Stimulated activated CD8-positive, alpha-beta memory T cell treated with anti-CD3 and anti-CD28 coated beads, Interleukin-12 subunit alpha, Interleukin-12 subunit beta, amount 100 ng/mL, for 24 hours (primary cell): ENCODE data around the gene MEAK7.

ENCODE experiments used
- DNase-seq: peaks from one replicate; pipeline ENCODE4 v3.0.0-alpha.2; 2020; ENCODE audit errors: extremely low read depth

The MEAK7 gene

DNA sequence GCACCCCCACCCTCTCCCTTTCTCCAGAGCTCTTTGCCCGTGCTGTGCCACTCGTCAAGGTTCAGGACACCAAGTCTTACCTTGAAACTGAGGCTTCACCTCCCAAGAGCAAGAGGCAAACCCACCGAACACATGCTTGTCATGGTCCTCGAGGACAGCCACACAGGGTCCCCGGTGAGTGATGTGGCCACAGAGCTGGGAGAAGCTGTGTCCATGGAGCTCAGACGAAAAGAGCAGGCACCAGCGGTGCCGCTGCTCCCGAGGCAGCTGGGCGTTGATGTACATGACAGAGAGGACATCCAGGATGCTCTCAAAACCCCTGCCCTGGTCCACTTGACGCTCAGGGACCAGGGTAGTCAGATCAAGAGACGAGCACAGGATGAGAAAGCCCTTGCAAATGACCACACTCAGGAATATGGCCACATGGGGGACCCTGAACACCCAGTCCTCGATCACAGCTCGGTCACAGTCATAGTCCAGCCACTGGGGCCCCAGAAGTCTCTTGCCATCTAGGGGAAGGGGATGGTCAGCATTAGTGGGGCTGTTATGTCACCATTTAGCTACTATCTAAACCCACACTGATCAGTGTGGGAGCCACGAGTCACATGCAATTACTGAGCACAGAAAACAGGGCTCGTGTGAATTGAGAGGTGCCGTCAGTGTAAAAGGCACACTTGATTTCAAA is 17.8 kb downstream of the MEAK7 start:
- no peak for DNase-seq

DNA sequence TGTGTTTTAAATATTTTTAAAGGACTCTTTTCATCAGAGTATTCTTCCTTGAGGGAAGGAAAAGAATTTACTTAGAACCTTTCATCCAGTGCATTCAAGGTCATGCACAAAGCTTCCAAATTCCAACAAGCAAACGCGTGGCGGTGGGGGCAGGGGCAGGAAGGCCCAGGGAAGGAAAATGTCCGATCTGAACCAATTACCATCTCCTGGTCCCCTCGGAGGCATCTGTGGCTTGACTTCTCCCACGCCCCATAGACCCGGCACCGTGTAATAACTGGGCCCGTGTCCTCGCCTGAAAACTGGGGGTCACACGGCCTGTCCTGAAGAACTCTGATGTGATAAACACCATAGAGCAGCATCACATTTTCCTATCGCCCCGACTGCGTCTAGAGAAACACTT is 18.3 kb downstream of the MEAK7 start:
- no peak for DNase-seq

DNA sequence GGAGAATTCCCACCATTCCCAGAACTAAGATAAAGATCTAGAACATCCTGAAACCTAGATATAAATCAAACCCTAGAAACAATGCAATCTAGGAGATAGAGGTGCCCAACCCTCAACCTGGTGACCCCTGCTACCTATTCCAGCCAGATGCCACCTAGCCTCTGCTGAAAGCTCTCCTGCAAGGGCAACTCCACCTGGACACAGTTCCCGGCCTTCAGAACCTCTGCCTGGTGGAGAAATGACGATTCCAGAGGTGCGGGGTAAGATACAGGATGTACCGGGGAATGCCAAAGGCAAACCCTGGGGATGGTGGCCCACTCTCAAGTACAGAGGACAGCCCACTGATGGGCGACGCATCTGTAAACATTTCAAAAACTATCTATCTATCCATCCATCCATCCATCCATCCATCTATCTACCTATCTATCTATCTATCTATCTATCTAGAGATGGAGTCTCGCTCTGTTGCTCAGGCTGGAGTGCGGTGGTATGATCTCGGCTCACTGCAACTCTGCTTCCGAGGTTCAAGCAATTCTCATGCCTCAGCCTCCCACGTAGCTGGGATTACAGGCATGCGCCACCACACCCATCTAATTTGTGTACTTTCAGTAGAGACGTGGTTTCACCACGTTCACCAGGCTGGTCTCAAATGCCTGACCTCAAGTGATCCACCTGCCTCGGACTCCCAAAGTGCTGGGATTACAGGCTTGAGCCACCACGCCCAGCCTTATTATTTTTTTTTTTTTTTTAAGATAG is 19.0 kb downstream of the MEAK7 start:
- DNase-seq, result no peak

DNA sequence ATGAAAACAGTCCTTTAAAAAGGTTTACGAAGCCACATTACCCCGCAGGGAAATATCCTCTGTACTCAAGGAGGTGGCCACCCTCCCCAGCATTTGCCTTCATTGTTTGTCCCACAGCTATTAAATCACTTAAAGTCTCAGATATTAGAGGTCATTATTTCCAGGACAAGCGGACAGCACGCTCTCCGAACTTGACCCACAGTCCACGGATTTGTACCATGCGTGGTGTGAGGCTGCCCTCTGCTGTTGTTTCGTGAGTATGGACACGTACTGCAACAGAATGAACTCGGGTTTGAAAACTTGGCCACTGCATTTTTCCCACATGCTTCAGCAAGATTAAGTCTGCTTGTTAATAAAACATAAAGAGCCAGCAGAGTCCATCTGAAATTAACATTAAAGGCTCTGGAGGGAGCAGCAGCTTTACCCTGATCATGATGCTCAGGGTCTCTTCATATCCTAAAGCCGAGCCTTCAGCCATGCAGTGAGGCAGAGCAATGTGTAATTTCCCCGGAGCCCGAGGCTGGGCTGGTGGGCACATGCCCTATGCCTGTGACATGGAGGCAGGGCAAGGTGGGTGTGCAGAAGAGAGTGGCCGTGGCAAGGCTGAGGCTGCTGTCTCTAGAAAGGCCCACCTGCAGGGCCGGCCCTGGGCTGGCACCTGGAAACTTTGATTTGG is 19.7 kb downstream of the MEAK7 start:
- no peak for DNase-seq

DNA sequence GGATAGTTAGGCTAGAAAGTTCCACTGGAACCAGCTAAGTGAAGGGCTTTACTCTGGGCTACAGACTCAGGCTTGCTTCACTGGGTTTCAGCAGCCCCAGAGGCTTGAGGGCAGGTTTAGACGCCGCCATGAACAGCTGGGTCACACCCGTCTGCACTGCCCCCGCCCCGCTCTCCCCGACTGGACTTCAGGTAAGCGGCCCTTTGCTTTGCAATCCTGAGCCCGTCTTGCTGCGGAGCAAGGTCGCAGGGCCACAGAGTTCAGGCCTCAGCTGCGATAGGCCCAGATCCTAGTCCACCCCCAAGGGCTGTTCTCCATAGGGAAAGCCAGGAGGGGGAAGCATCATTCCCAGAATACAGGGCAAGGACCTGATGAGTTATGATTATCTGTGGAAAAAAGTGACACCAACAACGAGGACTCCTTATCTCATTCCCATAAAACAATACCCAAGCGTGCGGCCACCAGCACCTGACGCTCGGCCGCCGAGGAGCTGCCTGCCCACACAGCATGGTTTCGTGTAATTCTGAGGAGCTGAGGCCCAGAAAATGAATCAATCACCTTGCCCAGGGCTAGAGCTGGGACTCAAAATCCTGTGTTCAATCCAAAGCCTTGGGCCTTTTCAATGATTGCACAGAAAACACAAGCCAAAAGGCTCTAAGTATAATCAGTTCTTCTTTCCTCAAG is 20.4 kb downstream of the MEAK7 start:
- no peak for DNase-seq

DNA sequence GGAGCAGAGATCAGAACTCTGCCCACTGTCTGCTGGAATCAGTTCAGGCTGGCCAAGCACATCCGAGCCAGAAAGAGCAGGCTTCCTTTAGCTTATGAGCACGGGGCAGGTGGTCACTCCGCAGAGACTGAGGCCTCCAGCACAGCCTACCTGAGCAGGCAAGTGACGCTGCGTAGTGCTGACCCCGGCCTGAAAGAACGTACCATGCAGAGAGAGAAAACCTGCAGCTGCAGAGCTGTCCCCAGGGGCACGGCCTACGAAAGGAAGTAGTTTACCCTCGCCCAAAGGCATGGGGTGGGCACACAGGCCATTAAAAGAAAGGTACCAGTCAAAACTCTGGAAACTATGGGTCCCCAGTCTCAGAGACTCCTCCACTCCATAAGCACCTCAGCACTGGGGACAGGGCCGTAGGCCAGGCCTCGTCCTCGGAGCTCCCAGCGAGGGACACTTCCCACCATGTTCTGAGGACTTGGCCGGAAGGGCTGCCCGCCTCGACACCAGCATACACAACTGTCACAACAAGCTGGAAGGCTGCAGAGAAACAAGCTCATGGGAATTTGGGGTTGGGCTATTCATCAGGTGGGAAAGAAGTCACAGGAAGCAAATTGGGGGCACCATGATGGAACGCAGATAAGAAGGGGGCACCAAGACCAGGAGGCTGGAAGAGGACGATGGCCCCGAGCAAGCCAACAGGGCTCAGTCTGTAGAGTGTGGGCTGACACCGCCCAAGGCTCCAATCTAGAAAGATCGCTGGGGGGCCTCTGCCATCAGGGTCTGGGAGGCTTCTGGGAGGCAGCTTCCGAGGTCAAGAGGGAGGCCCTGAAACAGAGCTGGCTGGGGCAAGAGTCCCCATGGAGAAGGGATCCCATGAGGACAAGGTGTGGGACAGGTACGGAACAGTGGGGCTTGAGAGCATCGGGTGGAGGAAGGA is 21.2 kb downstream of the MEAK7 start:
- DNase-seq, result no peak

DNA sequence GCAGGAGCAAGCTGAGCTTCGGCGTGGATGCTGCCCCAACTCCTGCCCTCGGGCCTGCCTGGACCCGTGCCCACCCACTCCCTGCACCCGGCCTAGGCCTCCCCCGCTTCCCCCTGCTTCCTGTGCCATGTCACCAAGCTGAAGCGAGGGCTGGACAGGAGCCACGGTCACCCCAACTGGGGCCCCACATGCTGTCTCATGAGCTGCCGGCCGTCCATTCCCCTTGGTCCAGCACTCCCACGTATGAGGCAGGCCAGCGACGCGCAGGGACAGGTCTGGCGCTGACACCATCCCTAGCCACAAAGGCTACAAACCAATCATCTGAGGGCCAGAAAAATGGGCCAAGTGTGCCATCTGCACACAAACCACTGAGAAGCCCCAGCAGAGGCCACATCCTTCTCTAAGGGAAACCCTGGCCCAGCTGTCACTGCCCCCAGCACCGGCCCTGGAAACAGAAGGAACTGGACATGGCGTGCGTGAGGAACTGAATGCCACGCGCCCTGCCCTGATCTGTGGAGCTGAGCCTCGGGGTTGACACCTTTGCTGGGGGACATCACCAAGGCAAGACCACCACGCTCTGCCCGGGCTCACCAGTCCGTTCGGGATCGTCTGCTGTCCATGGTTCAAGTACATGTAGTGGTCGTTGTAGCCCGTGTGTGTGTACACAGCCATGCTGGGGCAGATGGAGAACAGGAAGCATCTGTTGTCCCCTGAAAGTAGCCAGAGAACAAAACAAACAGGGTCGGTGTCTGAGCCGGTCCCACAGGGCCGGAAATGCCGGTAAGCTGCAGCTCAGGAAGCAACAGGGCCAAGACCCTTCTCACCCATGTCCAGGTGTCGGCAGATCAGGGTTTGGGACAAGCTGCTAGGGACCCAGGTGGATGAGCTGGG is 22.2 kb downstream of the MEAK7 start:
- DNase-seq, result no peak

DNA sequence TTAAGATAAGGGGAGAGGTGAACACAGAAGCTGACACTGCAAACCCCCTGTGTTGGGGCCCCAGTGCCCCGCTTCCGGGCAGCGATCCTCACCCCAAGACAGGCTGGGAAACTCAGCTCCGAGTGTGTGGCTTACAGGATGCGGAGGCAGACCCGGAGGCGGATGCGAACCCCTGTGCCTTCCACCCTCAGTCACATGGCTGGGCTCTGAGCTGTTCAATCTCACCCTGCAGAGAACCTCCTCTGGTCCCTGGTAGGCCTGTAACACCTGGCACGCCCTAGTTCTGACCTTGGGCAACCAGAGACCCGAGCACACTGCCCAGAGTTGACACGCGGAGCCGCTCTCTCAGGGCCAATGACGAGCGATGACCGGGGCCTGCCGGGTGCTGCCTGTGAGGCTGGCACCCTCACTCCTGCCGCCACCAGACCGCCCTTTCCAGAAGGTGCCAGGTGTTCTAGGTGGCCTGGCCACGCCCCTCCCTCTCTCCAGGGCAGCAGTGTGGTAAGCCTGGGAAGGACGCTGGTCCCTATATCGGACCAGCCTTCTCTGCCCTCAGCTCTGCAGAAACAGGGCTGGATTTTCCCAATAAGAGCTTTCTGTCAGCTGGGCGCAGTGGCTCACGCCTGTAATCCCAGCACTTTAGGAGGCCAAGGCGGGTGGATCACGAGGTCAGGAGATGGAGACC is 23.3 kb downstream of the MEAK7 start:
- no peak for DNase-seq

DNA sequence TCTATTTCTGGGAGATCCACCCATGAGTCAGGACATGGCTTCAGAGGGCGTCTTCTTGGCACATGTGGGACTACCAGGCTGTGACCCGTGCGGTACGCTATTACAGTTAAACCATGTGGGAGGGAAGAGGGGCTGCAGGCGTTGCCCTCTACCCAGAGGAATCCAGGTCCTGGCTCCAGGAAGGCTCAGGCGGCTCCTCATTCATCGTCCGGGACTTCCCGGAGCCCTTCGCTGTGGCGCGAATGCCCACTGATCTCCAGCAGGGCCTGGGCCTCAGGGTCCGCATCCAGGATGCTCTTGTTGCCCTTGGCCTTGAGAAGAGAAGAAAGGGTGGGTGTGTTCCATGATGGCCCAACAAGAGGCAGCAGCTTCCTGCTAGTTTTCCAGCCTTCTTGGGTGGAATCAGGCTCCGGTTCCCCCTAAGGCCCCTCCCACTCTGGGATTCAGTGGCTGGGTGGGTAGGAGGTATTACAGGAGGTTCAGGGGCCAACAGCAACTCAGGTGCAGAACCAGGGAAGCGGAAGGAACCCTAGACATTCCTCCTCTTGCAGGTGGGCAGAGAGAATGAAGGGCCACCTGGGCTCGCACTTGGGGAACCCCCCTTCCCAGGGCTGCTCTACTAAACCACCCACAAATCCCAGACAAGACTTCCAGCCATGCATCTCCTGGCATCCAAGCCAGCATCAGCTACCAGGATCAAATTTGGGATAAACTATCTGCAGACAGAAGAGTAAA is 24.6 kb downstream of the MEAK7 start:
- DNase-seq, result no peak

DNA sequence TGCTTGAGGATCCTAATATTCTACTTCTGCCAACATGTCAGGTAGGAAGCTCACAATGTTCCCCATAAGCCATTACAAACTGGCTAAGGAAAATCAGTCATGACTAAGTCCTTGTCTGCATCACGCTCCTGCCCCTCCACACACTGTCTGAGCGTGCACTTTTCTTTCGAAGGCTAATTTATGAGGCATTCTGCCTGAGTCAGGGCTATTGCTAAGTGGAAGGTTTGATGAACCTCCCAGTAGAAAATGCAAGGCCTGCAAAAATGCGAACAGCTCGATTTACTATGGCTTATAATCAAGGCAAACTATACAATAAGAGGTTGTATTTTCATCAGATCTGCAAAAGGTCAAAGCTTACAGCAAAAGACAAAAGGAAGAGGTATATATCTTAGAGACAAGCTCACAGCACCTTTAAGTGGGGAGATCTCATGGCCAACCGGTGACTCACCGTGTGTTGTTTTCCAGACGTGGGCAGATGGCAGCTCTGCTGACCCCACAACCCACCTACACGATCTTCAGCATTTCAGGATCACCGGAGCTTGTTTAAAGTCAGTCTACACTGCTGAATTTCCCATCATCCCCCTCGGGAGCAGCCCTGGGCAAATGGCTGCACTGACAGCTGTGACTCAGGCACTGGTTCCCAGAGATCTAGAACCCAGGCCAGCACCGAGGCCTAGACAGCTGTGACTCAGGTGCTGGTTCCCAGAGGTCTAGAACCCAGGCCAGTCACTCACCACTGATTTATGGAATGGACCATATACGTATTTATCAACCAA is 26.1 kb downstream of the MEAK7 start:
- no peak for DNase-seq

DNA sequence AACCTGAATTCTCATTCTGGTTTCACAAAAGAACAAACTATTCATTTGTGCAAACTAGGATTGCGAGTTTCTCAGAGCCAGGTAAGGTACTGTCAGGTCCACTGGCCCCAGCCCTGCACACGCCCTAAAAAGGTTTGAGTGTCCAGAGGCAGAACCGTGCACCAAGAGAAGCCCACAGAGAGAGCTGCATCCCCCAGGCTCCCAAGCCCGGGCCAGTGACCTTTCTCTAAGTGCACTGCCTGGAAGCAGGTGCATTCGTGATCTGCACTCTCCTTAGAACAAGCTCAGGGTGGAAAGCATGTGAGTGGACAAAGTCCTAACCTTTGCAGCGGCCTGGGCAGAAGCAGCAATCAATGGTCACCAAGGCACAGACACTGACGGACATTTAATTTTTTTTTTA is 26.8 kb downstream of the MEAK7 start:
- no peak for DNase-seq

DNA sequence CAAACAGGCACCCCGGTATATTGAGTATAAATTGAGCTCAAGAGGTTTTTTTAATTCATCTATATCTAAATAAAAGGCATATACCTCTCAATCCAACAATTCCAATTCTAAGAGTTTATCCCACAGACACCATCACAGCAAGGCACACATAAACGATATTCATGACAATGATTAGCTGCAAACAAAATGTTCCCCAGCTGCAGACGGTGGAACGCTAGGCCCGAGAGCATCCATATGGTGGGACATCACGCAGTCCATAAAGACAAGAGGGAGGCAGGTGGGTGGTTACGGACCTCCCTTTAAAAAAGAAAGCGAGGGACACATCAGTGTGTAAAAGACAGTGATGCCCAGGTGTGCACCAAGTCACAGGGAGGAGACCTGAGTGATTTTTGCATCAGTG is 28.1 kb downstream of the MEAK7 start:
- no peak for DNase-seq

DNA sequence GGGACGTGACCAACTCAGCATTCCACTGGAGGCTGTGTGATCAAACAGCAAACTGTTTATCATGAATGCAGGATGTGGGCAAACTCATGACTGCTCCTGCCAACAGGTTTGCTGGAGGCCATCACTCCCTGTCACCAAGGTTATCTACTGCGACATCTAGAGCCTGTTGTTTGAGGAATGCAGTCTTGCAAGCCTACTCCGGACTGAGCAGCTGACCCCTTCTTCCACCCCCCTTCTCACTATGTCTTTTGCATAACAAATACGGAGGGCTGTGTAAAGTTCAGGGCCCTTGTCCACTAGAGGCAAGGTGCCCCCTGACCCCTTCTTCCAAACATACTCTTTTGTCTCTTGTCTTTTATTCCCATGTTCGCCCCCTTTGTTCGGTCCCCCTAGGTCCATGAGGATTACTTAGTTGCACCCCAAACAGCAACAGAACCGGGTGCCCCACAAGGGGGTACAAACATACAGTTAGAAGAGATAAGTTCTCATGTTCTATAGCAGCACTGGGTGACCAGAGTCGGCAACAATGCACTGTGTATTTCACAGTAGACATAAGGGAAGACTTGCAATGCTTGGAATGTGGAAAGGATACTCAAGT is 28.7 kb downstream of the MEAK7 start:
- no peak for DNase-seq

DNA sequence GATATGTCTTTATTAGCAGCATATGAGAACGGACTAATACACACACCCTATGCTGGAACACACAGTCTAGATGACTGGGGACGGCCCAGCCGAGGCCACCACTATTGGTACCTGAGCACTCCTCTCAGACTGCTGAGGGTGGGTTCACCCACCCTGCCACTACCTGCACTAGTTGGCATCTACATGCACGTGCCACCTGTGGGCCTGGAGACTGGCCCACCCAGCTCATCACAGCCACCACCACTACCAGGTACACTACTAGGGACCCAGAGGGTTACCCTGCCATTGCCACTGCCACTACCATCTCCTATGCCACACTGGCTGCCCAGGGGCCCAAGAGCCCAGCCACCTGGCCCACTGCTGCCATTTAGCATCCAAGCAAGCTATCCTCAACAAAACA is 32.5 kb downstream of the MEAK7 start:
- DNase-seq, result no peak

DNA sequence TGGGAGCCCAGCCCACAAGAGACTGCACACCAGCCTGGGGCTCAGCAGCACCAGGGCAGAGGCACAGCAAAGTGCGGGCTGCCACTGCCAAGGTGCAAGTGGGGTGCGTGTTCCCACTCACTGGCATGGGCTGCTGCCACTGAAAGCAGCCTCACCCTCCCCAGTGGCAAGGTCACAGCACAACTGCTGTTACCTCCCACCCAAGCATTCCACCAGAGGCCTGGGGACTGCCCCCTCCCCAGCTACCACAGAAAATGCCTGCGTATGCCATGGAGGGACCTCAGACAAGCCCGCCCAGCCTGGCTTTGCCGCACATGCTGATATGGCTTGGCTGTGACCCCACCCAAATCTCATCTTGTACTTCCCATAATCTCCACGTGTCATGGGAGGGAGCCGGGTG is 33.1 kb downstream of the MEAK7 start:
- no peak for DNase-seq

DNA sequence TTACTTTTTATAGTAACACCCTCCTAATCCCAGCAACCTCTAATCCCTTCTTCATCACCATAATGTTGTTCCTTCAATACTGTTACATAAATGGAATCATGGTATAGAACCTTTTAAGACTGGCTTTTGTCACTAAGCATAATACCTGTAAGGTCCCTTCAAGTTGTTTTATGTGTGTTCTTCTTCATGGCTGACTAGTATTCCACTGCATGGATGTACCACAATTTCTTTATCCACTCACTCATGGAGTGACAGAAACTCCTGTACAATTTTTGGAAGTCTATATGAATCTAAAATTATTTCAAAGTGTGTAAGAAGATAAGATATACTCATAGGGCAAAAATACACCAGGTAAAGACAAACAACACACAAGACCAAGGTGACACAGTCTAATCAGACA is 36.8 kb downstream of the MEAK7 start:
- DNase-seq, result no peak

DNA sequence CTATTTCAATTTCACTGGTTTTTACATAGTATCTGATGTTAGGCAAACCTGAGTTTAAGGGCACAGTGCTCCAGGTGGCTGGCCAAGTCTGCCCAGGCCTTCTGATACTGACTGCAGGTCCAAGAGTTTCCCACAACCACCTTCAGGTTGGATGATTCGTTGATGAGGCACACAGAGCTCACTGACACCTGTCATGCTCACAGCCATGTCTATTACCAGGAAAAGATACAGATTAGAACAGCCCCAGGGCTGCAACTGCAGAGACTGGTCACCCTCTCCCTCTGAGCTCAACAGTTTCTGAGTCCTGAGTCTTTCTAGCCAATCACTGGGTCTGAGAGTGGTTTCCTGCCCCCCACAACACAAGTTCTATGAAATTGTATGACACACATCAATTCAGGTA is 37.2 kb downstream of the MEAK7 start:
- no peak for DNase-seq

DNA sequence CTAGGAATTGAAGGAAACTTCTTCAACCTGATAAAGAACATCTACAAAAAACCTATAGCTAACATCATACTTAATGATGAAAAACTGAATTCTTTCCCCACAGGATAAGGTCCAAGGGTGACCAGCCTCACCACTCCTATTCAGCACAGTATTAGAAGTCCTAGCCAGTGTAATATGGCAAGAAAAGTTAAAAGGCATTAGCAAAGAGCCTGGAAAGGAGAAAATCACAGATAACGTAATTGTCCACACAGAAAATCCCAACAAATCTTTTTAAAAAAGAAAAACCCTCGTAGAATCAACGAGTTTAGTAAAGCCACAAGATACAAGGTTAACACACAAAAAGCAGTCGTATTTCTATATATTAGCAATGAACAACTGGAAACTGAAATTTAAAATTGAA is 37.8 kb downstream of the MEAK7 start:
- no peak for DNase-seq
